NT2/D1 (cell line): ENCODE data around the gene TSC2.

Experiments used
- SUZ12 ChIP-seq: IDR thresholded peaks from 2 replicates; pipeline ENCODE4 v1.6.1; 2011; ENCODE audit not compliant: insufficient read length, insufficient read depth; ENCODE audit errors: extremely low read depth
- YY1 ChIP-seq: IDR thresholded peaks from 2 replicates; pipeline ENCODE4 v1.6.1; 2011; ENCODE audit not compliant: insufficient read length, insufficient read depth
- ZNF274 ChIP-seq: IDR thresholded peaks from 2 replicates; pipeline ENCODE4 v1.6.1; 2011; ENCODE audit warnings: mild to moderate bottlenecking, low read depth, low read length

GRCh38 chr16:2013527-2013926 is 34.3 kb upstream of the TSC2 start:
- TF ChIP-seq ZNF274 (no peak), SUZ12 (no peak), YY1 (no peak)
